OCI-LY1 (cell line): Measurements from ENCODE around the gene TRIP6.

Experiments
- H2AFZ ChIP-seq: fragments of 200-600 bp; sonication (generic), shearing (Covaris generic); 2 replicates; pipeline ENCODE4 v1.6.0; 2014; ENCODE audit warnings: antibody characterized with exemption, mild to moderate bottlenecking, low read length
- H3F3A ChIP-seq: fragments of 200-600 bp; sonication (generic), shearing (Covaris generic); 2 replicates; pipeline ENCODE4 v1.6.0; 2014; ENCODE audit warnings: mild to moderate bottlenecking, antibody characterized with exemption, low read length, moderate library complexity; ENCODE audit not compliant: insufficient read depth
- H3K27ac ChIP-seq: fragments of 200-600 bp; sonication (generic); 2 replicates; pipeline ENCODE4 v1.5.1; 2014; ENCODE audit warnings: low read length, mixed run types, mild to moderate bottlenecking, low read depth; ENCODE audit not compliant: poor library complexity, severe bottlenecking
- H3K27me3 ChIP-seq: fragments of 200-600 bp; sonication (generic); 2 replicates; pipeline ENCODE4 v1.6.0; 2014; ENCODE audit warnings: antibody characterized with exemption, mild to moderate bottlenecking, low read length, moderate library complexity; ENCODE audit not compliant: insufficient read depth
- H3K36me3 ChIP-seq: fragments of 200-600 bp; sonication (generic); 2 replicates; pipeline ENCODE4 v1.6.1; 2014; ENCODE audit warnings: mild to moderate bottlenecking, antibody characterized with exemption, low read length, moderate library complexity, mixed read lengths; ENCODE audit not compliant: insufficient read depth
- H3K4me1 ChIP-seq: fragments of 200-600 bp; sonication (generic); 2 replicates; pipeline ENCODE4 v1.5.1; 2014; ENCODE audit warnings: mild to moderate bottlenecking, low read length, moderate library complexity; ENCODE audit not compliant: insufficient read depth, severe bottlenecking
- H3K4me2 ChIP-seq: fragments of 200-600 bp; sonication (generic), shearing (Covaris generic); 2 replicates; pipeline ENCODE4 v1.6.1; 2014; ENCODE audit warnings: low read length
- H3K4me3 ChIP-seq: fragments of 200-600 bp; sonication (generic); 2 replicates; pipeline ENCODE4 v1.5.1; 2014; ENCODE audit warnings: low read length, low read depth, mild to moderate bottlenecking, mixed read lengths; ENCODE audit not compliant: poor library complexity, severe bottlenecking
- H3K79me2 ChIP-seq: fragments of 200-600 bp; shearing (Covaris generic); 2 replicates; pipeline ENCODE4 v1.6.1; 2016; ENCODE audit warnings: mixed run types, low read length, mixed read lengths; ENCODE audit not compliant: insufficient read depth
- H3K9ac ChIP-seq: fragments of 200-600 bp; sonication (generic), shearing (Covaris generic); 2 replicates; pipeline ENCODE4 v1.6.1; 2014; ENCODE audit warnings: mild to moderate bottlenecking, low read length, mixed read lengths
- H3K9me2 ChIP-seq: fragments of 200-600 bp; sonication (generic), shearing (Covaris generic); 2 replicates; pipeline ENCODE4 v1.6.1; 2014; ENCODE audit warnings: low read depth, mild to moderate bottlenecking, low read length, mixed read lengths
- H3K9me3 ChIP-seq: fragments of 200-600 bp; shearing (Covaris generic); 2 replicates; pipeline ENCODE4 v1.6.1; 2014; ENCODE audit warnings: low read length, mixed read lengths
- H4K20me1 ChIP-seq: fragments of 200-600 bp; sonication (generic), shearing (Covaris generic); 2 replicates; pipeline ENCODE4 v1.6.0; 2016; ENCODE audit warnings: mild to moderate bottlenecking, low read length; ENCODE audit not compliant: insufficient read depth
- CTCF ChIP-seq: fragments of 200-600 bp; sonication (generic), shearing (Covaris generic); IDR thresholded peaks from 2 replicates; pipeline ENCODE4 v1.5.1; 2017; ENCODE audit warnings: mild to moderate bottlenecking, antibody characterized with exemption, low read length, moderate library complexity, mixed read lengths
- EZH2 ChIP-seq: fragments of 200-600 bp; sonication (generic), shearing (Covaris generic); IDR thresholded peaks from 2 replicates; pipeline ENCODE4 v1.8.0; 2017; ENCODE audit warnings: borderline replicate concordance, mixed run types, mild to moderate bottlenecking, antibody characterized with exemption, low read length, moderate library complexity, mixed read lengths

TRIP6 gene

GRCh38 chr7:100839361-100839760 lies 27.8 kb upstream of the TRIP6 start:
- TF ChIP-seq EZH2 = no peak
- TF ChIP-seq CTCF = no peak
- no peak overlapping the region for H3K27ac ChIP-seq
- H3K79me2 ChIP-seq = no peaks in the 10 kb centered on the region
- H3K9ac ChIP-seq = no peak overlapping the region
- no peaks in the 10 kb centered on the region for H3K9me3 ChIP-seq
- H3K36me3 ChIP-seq = no peaks in the 10 kb centered on the region
- peaks cover under 1% of the 10 kb centered on the region; the same call in 1 of the 2 replicates for H3K27me3 ChIP-seq
- H3K4me3 ChIP-seq = no peak overlapping the region
- H3F3A ChIP-seq = no peaks in the 10 kb centered on the region
- peaks cover 9% of the 10 kb centered on the region for H3K4me1 ChIP-seq
- H2AFZ ChIP-seq = no peak overlapping the region
- no peak overlapping the region for H3K4me2 ChIP-seq
- no peaks in the 10 kb centered on the region for H3K9me2 ChIP-seq
- H4K20me1 ChIP-seq = no peaks in the 10 kb centered on the region

GRCh38 chr7:100840470-100841100 lies 26.6 kb upstream of the TRIP6 start:
- no peak overlapping the region for H3K4me2 ChIP-seq
- H3K27me3 ChIP-seq = no peaks in the 10 kb centered on the region
- no peaks in the 10 kb centered on the region for H3K36me3 ChIP-seq
- H3K27ac ChIP-seq = no peak overlapping the region
- no peak overlapping the region for H3K4me3 ChIP-seq
- no peak for TF ChIP-seq CTCF
- TF ChIP-seq EZH2 = no peak
- no peaks in the 10 kb centered on the region for H3F3A ChIP-seq
- no peak overlapping the region for H3K9ac ChIP-seq
- H3K9me2 ChIP-seq = no peaks in the 10 kb centered on the region
- peaks cover 9% of the 10 kb centered on the region for H3K4me1 ChIP-seq
- no peaks in the 10 kb centered on the region for H4K20me1 ChIP-seq
- H3K9me3 ChIP-seq = no peaks in the 10 kb centered on the region
- H2AFZ ChIP-seq = no peak overlapping the region
- H3K79me2 ChIP-seq = no peaks in the 10 kb centered on the region

GRCh38 chr7:100847360-100847759 lies 19.8 kb upstream of the TRIP6 start:
- Histone ChIP-seq H3K4me2 (no peak overlapping the region), H3K79me2 (no peaks in the 10 kb centered on the region), H3K4me3 (no peak overlapping the region), H2AFZ (no peak overlapping the region), H3K9me2 (no peaks in the 10 kb centered on the region), H3K9me3 (no peaks in the 10 kb centered on the region), H3K4me1 (peaks cover 5% of the 10 kb centered on the region), H3K36me3 (no peaks in the 10 kb centered on the region), H3K27ac (no peak overlapping the region), H3K9ac (no peak overlapping the region), H3K27me3 (no peaks in the 10 kb centered on the region), H4K20me1 (no peaks in the 10 kb centered on the region), H3F3A (no peaks in the 10 kb centered on the region)
- no peak for TF ChIP-seq EZH2
- no peak for TF ChIP-seq CTCF
